Measurements from ENCODE around the gene IL23A. TPM values are rescaled to one million over a fixed set of nuclear protein-coding genes. Genes with fewer than 3 reads are reported as not detected.

Gene IL23A
- total and polyA plus RNA-seq, 12 donors, result 0.20 to 0.57 (median 0.41) TPM; not detected in 6

DNA sequence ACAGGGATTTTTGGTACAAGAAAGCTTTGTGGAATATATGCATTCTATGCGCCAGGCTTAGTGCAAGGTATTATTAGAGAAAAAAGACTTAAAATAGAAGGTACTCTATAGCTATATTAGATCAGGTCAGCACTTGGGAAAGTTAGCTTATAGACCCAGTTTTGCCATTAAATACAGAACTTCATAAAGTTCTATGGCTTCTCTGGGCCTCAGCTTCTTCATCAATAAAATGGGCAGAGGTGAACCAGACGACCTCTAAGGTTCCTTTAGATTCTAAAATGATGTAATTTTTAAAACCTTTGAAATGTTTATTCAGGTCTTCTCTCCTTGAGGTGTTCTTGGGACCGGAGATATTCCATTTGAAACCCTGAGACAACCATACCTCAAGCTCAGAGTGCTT is 30.0 kb upstream of the IL23A start:
- H3K36me3 ChIP-seq, result peaks cover 0 to 100% (median 28%) of the 10 kb centered on the region in 9 donors
- DNase-seq, result no peak
- no peaks in the 10 kb centered on the region for H3K4me1 ChIP-seq
- H3K4me3 ChIP-seq, result no peak overlapping the region
- H3K27ac ChIP-seq, result no peak overlapping the region
- no peaks in the 10 kb centered on the region for H3K27me3 ChIP-seq
- no peak for ATAC-seq
- H3K9me3 ChIP-seq, result no peaks in the 10 kb centered on the region
- TF ChIP-seq, protein P1, sequence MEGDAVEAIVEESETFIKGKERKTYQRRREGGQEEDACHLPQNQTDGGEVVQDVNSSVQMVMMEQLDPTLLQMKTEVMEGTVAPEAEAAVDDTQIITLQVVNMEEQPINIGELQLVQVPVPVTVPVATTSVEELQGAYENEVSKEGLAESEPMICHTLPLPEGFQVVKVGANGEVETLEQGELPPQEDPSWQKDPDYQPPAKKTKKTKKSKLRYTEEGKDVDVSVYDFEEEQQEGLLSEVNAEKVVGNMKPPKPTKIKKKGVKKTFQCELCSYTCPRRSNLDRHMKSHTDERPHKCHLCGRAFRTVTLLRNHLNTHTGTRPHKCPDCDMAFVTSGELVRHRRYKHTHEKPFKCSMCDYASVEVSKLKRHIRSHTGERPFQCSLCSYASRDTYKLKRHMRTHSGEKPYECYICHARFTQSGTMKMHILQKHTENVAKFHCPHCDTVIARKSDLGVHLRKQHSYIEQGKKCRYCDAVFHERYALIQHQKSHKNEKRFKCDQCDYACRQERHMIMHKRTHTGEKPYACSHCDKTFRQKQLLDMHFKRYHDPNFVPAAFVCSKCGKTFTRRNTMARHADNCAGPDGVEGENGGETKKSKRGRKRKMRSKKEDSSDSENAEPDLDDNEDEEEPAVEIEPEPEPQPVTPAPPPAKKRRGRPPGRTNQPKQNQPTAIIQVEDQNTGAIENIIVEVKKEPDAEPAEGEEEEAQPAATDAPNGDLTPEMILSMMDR (IDR thresholded peaks at IDR 0.05), result no peak
- 95 to 97% methylated on average over 3 of the region's 3 CpGs for WGBS, 2 donors
- intact Hi-C loops (cut with DNase I), result no loop called here

DNA sequence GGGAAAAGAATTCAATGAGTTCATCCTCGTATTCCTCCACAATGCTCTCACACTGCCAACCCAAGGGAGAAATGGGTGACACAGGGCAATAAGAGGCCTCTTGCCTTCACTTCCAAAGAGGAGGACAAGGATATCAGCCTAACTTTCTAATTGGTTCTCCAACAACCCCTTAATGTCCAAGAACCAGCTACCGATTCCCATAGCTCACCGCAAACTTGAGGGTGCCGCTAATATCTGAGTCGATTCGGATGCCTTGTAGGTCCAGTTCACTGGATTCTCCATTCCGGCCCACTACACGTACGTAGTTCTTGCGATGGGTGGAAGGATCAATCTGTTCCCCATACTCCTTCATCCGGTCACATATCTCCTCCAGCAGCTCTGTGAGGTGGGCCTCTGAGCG is 27.7 kb upstream of the IL23A start:
- Histone ChIP-seq H3K4me3 (no peak overlapping the region), H3K4me1 (peaks cover 7 to 15% (median 11%) of the 10 kb centered on the region in 9 donors), H3K36me3 (peaks cover 0 to 88% (median 28%) of the 10 kb centered on the region in 9 donors), H3K9me3 (no peaks in the 10 kb centered on the region), H3K27me3 (no peaks in the 10 kb centered on the region), H3K27ac (no peak overlapping the region)
- intact Hi-C loops (cut with DNase I), result loop anchor here in 4 of 10 donors (10.0 kb wide), 1 partner anchor 154 kb away; the partner anchor contains the start of gene SPRYD4 (in 4 of the 4)
- DNase-seq, result no peak
- ATAC-seq, result no peak
- TF ChIP-seq, protein P1 (IDR thresholded peaks at IDR 0.05), result no peak
- WGBS, 2 donors, result 93 to 95% methylated on average over 12 of the region's 12 CpGs

DNA sequence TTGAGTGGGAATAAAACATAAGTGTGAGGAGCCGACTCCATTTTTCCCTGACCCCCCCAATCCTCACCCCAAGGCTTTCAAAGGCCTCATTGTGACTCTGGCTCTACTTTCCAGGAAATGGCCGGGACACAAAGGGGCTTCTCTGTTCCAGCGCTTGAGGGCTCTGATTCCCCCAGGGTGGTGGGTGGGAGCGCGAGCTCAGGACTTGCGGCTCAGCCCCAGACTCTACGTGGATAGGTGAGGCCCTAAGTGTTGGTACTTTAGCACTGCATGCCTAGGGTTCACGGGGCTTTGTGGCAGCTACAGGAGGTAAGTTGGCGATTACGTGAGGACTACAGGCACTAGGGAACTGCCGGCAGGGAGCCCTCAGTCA is 23.4 kb upstream of the IL23A start:
- no peaks in the 10 kb centered on the region for H3K27me3 ChIP-seq
- H3K27ac ChIP-seq, result peak overlapping the region; percentile 88 to 98 (median 94)
- peak overlapping the region; percentile 61 to 99 (median 94) for H3K4me3 ChIP-seq
- peaks cover 7 to 23% (median 16%) of the 10 kb centered on the region in 9 donors for H3K4me1 ChIP-seq
- ATAC-seq, result peak in 6 of 8 donors; percentile 0 to 6 (median 2)
- DNase-seq, result peak in 1 of 2 donors; percentile 11
- H3K36me3 ChIP-seq, result peaks cover 0 to 74% (median 38%) of the 10 kb centered on the region in 9 donors
- TF ChIP-seq, protein P1 (IDR thresholded peaks at IDR 0.05), result no peak
- intact Hi-C loops (cut with DNase I), result loop anchor here in 5 of 10 donors (5.0 to 10.0 kb wide), 2 partner anchors 42 to 150 kb away; partner anchors contain the start of gene SPRYD4 (in 4 of the 5)
- no peaks in the 10 kb centered on the region for H3K9me3 ChIP-seq
- WGBS, 2 donors, result 2 to 3% methylated on average over 11 of the region's 11 CpGs

DNA sequence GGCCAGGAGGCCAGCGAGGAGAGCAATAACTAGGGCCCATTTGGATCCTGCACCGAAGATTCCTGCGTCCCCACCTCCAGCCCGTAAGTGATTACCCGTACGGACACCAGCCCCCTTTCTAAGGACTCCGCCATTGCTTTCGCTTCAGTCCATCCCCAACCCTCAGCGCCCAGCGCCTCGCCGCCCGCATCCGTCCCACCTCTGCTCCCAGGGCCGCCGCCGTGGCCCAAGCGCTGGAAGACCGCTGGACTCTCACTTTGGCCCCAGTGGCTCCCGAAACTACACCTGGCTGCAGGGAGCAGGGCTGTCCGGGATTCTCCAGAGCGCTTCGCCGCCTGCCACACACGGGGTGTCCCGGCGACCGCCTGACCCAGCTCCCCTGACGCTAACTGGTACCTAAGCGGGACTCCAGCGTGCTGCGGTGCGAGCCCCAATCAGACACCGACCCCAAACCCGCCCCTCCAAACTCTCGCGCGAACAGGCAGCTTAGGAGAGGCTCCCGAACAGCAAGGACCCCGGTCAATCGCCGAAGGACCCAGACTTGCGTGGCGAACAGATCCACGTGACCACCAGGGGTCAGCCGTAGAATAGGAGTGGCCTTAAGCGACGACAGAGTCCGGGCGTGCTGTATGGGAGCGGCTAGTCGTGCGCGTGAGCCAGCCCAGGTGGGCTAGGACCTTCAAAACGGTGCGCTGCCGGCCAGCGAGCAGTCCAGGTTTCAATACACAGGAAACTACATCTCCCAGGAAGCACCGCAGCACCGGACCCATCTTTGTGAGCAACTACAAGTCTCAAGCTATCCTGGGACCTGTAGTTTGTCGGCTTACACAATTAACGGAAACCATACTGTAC is 22.8 kb upstream of the IL23A start, which contains the start of gene CNPY2:
CNPY2 (minus strand) TSS at position 367 of the 852 bp plus-strand sequence. CDS start 771 bp downstream, outside the sequence.
- intact Hi-C loops (cut with DNase I), result loop anchor here in 5 of 10 donors (2.0 to 10.0 kb wide), 3 partner anchors 15 to 149 kb away; partner anchors contain the start of genes SPRYD4 (in 4 of the 5) and CS (in 1 of the 5)
- Histone ChIP-seq H3K36me3 (peaks cover 0 to 74% (median 38%) of the 10 kb centered on the region in 9 donors), H3K9me3 (no peaks in the 10 kb centered on the region), H3K4me3 (peak within 1 kb of the TSS; percentile 61 to 99 (median 94)), H3K27ac (peak within 1 kb of the TSS; percentile 88 to 98 (median 94)), H3K4me1 (peaks cover 7 to 23% (median 16%) of the 10 kb centered on the region in 9 donors), H3K27me3 (no peaks in the 10 kb centered on the region)
- ATAC-seq, result peak; percentile 95 to 97 (median 96)
- TF ChIP-seq, protein P1 (IDR thresholded peaks at IDR 0.05), result peak in 5 of 9 donors; percentile 7 to 38 (median 21)
- WGBS, 2 donors, result 0% methylated on average over 62 of the region's 62 CpGs
- DNase-seq, result peak; percentile 94 to 97

Data from heart right ventricle (tissue), 16 donors.